Endodermal cell (in vitro differentiated cells): ENCODE results near the gene PAX8. TPM values are rescaled to one million over a fixed set of nuclear protein-coding genes. Genes with fewer than 3 reads are reported as not detected.

Source experiments
- DNase-seq: peaks from one replicate; pipeline ENCODE4 v3.0.0-alpha.2; 2017
- H3K27ac ChIP-seq: 2 replicates; pipeline ENCODE4 v1.5.1; 2013; ENCODE audit warnings: mild to moderate bottlenecking, low read depth, low read length, moderate library complexity
- H3K27me3 ChIP-seq: 2 replicates; pipeline ENCODE4 v1.6.1; 2013; ENCODE audit warnings: mild to moderate bottlenecking, low read length, moderate library complexity; ENCODE audit not compliant: insufficient read depth, control insufficient read depth, poor library complexity, severe bottlenecking
- H3K36me3 ChIP-seq: 2 replicates; pipeline ENCODE4 v1.7.0; 2013; ENCODE audit warnings: mild to moderate bottlenecking, low read length, moderate library complexity; ENCODE audit not compliant: control insufficient read depth, insufficient read depth
- H3K4me1 ChIP-seq: one replicate; pipeline ENCODE4 v1.7.0; 2013; ENCODE audit warnings: low read length; ENCODE audit not compliant: control insufficient read depth, insufficient read depth
- H3K4me3 ChIP-seq: 2 replicates; pipeline ENCODE4 v1.5.1; 2013; ENCODE audit warnings: mild to moderate bottlenecking, low read length, moderate library complexity
- H3K9ac ChIP-seq: 2 replicates; pipeline ENCODE4 v1.6.1; 2013; ENCODE audit warnings: mild to moderate bottlenecking, low read length, moderate library complexity; ENCODE audit not compliant: poor library complexity, severe bottlenecking; ENCODE audit errors: extremely low read depth
- H3K9me3 ChIP-seq: 2 replicates; pipeline ENCODE4 v1.6.1; 2013; ENCODE audit warnings: mild to moderate bottlenecking, low read length, moderate library complexity; ENCODE audit not compliant: control insufficient read depth
- H3K27ac Mint-ChIP-seq: 2 replicates; pipeline ENCODE4 v1.8.0; 2020; ENCODE audit warnings: mixed read lengths
- H3K27me3 Mint-ChIP-seq: 2 replicates; pipeline ENCODE4 v1.8.0; 2021; ENCODE audit warnings: mild to moderate bottlenecking, mixed read lengths; ENCODE audit not compliant: insufficient read depth
- H3K36me3 Mint-ChIP-seq: 2 replicates; pipeline ENCODE4 v1.8.0; 2020; ENCODE audit warnings: low read depth, mixed read lengths
- H3K4me1 Mint-ChIP-seq: 2 replicates; pipeline ENCODE4 v1.8.0; 2020; ENCODE audit warnings: mixed read lengths
- H3K4me3 Mint-ChIP-seq: 2 replicates; pipeline ENCODE4 v1.8.0; 2020; ENCODE audit warnings: mild to moderate bottlenecking, moderate library complexity, mixed read lengths
- H3K9me3 Mint-ChIP-seq: 2 replicates; pipeline ENCODE4 v1.8.0; 2020; ENCODE audit warnings: mild to moderate bottlenecking, mixed read lengths
- WGBS, 2 experiments: methylation state at CpG; one replicate each; pipeline versions ENCODE4 v1.1.5 to v1.1.7; 2013; ENCODE audit warnings: missing lambda C conversion rate in 2 of 2, mixed read lengths in 1 of 2; ENCODE audit not compliant: insufficient coverage in 1 of 2, insufficient read length in 1 of 2; 5-methylcytosine and 5-hydroxymethylcytosine counted together
- total RNA-seq, 2 donors: library from RNA; stranded (reverse); fragmentation: NEBNext Ultra II Directional in 1 of 2; extraction: Animal tissue kit (Norgen Biotek cat#: 25700) in 1 of 2; gene quantifications; 2 replicates in 1 of 2; 3 replicates in 1 of 2; pipeline ENCODE4 v1.2.1, GENCODE V29; 2021
- TF ChIP-seq, protein P1 (sequence below): fragments of 200-600 bp; sonication (generic); conservative IDR thresholded peaks from 2 replicates; pipeline ENCODE4 v1.5.0; 2021; ENCODE audit warnings: antibody characterized with exemption, mild to moderate bottlenecking

The PAX8 gene
- total RNA-seq, 2 donors from 2014 or later: 0.09 to 0.11 TPM

DNA sequence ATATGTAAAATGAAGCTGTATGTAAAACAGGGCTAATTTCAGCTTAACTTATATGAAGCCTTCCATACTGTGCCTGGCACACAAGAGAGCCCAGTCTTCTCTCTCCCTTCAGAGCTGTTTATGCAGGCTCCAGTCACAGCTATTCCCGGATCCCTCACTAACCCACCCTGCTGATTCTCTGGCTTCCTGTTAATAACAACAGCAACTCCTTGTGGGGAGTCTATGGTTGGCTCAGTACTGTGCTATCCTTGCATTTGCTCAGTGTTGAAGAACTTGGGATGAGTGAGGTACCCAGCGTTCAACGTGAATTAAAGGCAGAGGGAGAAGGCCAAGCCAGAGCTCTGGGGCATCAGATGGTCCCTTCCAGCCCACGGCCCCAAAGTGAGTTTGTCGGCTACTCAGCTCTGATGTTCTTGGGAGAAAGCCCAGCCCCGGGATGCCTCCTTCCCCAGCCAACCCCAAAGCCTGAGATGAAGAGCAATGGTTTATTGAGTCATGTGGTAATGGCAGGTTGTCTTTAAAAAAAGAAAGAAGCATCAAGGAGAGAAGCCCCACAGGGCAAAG lies 61.7 kb downstream of the PAX8 start:
- Mint-ChIP-seq H3K4me1 (peaks cover 35% of the 10 kb centered on the region), H3K27ac (no peak overlapping the region), H3K27me3 (no peaks in the 10 kb centered on the region), H3K4me3 (no peak overlapping the region), H3K36me3 (no peaks in the 10 kb centered on the region), H3K9me3 (no peaks in the 10 kb centered on the region)
- Histone ChIP-seq H3K27me3 (no peaks in the 10 kb centered on the region), H3K9ac (no peak overlapping the region), H3K36me3 (no peaks in the 10 kb centered on the region), H3K9me3 (no peaks in the 10 kb centered on the region), H3K27ac (no peak overlapping the region), H3K4me3 (no peak overlapping the region), H3K4me1 (peaks cover 11% of the 10 kb centered on the region)
- TF ChIP-seq, protein P1, sequence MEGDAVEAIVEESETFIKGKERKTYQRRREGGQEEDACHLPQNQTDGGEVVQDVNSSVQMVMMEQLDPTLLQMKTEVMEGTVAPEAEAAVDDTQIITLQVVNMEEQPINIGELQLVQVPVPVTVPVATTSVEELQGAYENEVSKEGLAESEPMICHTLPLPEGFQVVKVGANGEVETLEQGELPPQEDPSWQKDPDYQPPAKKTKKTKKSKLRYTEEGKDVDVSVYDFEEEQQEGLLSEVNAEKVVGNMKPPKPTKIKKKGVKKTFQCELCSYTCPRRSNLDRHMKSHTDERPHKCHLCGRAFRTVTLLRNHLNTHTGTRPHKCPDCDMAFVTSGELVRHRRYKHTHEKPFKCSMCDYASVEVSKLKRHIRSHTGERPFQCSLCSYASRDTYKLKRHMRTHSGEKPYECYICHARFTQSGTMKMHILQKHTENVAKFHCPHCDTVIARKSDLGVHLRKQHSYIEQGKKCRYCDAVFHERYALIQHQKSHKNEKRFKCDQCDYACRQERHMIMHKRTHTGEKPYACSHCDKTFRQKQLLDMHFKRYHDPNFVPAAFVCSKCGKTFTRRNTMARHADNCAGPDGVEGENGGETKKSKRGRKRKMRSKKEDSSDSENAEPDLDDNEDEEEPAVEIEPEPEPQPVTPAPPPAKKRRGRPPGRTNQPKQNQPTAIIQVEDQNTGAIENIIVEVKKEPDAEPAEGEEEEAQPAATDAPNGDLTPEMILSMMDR: no peak
- DNase-seq: peak; percentile 41
- WGBS, 2 experiments: 73 to 86% methylated on average over 3 to 6 of the region's 6 CpGs

DNA sequence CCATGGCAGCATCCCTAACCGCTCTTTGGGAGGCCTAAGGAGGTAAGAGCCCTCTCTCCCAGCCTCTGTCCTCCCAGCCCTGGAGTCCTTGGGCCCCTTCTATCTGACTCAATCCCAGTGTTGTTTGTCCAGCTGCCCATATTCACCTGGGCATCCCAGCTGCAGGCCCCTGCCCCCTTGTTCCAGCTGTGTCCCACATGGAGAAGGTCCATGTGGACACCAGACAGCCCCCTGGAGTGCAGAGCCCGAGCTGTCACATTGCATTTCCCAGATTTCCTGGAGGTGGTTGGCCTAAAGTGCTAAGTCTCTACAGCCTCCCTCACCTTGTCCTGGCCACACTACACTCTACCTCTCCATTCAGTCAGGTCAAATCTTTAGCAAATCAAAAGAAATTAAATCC lies 62.4 kb downstream of the PAX8 start:
- Mint-ChIP-seq H3K27me3 (no peaks in the 10 kb centered on the region), H3K9me3 (no peaks in the 10 kb centered on the region), H3K4me3 (no peak overlapping the region), H3K36me3 (no peaks in the 10 kb centered on the region), H3K27ac (no peak overlapping the region), H3K4me1 (peaks cover 33% of the 10 kb centered on the region)
- WGBS, 2 experiments: 89% methylated on average over 2 of the region's 2 CpGs; no CpG with 5 or more reads in 1 of the 2 experiments
- H3K9ac ChIP-seq: no peak overlapping the region
- DNase-seq: no peak
- H3K27me3 ChIP-seq: no peaks in the 10 kb centered on the region
- TF ChIP-seq, protein P1: no peak
- no peaks in the 10 kb centered on the region for H3K9me3 ChIP-seq
- no peak overlapping the region for H3K4me3 ChIP-seq
- H3K27ac ChIP-seq: no peak overlapping the region
- peaks cover 11% of the 10 kb centered on the region for H3K4me1 ChIP-seq
- H3K36me3 ChIP-seq: no peaks in the 10 kb centered on the region

DNA sequence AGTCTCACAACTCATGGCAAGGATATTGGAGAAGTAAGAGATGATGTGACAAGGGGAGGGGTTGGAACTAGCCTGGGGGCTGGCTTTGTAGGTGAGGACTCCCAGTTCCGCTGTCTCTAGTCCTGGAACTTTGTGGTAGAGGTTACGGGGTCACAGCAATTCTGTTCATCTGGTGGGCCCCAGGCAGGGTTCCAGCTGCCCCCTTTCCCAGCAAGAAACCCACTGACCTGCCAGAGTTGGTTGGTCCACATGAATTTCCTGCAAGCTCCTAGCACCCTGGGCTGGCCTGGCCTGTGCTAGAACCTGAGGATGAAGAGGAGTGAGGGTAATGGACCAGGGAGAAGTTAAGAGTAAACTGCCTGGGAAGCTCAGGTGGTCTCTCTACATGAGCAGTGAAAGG lies 63.7 kb downstream of the PAX8 start:
- H3K27ac Mint-ChIP-seq: no peak overlapping the region
- no peaks in the 10 kb centered on the region for H3K36me3 Mint-ChIP-seq
- no peak overlapping the region for H3K4me3 Mint-ChIP-seq
- no peaks in the 10 kb centered on the region for H3K36me3 ChIP-seq
- no peaks in the 10 kb centered on the region for H3K27me3 ChIP-seq
- H3K4me3 ChIP-seq: no peak overlapping the region
- TF ChIP-seq, protein P1: no peak
- no peak for DNase-seq
- WGBS, 2 experiments: 93% methylated on average over 2 of the region's 2 CpGs; no CpG with 5 or more reads in 1 of the 2 experiments
- no peaks in the 10 kb centered on the region for H3K9me3 Mint-ChIP-seq
- peaks cover 11% of the 10 kb centered on the region for H3K4me1 ChIP-seq
- no peaks in the 10 kb centered on the region for H3K9me3 ChIP-seq
- H3K27me3 Mint-ChIP-seq: no peaks in the 10 kb centered on the region
- H3K27ac ChIP-seq: no peak overlapping the region
- H3K9ac ChIP-seq: no peak overlapping the region
- peaks cover 33% of the 10 kb centered on the region for H3K4me1 Mint-ChIP-seq
